Measurements from ENCODE around the gene ATG9B.
A peak's percentile ranks its signal among the peaks of the same experiment; 100 is the strongest.

Gene ATG9B

DNA sequence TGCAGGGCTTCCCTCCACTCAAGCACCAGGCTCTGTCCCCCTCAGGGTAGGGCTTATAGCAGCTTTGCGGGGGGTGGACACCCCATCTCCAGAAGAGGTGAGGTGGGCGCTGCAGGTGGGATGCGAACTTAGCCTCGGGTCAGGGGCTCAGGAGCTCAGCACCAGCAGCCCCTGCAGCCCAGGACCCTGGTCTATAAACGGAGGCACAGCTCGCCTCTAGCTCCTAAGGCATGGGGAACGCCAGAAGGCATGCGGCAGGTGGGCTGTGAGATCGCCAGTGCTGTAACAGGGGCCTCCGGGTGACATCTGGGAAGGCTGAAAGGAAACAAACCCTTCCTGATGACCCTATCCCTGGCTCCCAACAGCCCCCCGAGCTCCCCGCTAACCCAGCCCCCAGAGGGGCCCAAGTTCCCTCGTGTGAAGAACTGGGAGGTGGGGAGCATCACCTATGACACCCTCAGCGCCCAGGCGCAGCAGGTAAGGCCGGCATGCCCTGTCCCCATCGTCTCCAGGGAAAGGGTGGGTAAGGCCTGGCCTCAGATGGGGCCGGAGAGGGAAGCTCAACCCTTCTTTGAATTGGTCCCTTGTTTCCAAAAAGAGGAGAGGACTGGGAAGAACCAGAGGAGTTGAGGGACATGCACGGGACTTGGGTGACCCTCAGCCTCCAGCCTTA lies 29.3 kb downstream of the ATG9B start (continued):
- no peak for TF ChIP-seq ZXDB (tag by site-specific recombination; IDR thresholded peaks at IDR 0.05)
- no peak for TF ChIP-seq ZNF529 (tag by site-specific recombination; IDR thresholded peaks at IDR 0.05; ENCODE audit: insufficient replicate concordance)
- no peak for TF ChIP-seq SCRT1 (tag by site-specific recombination; IDR thresholded peaks at IDR 0.05; ENCODE audit: borderline replicate concordance)
- no peak for TF ChIP-seq SETDB1 (IDR thresholded peaks at IDR 0.05; ENCODE audit: insufficient read length, low read length)
- no peak for TF ChIP-seq ZNF571 (tag by site-specific recombination; IDR thresholded peaks at IDR 0.05)
- TF ChIP-seq, protein P1, sequence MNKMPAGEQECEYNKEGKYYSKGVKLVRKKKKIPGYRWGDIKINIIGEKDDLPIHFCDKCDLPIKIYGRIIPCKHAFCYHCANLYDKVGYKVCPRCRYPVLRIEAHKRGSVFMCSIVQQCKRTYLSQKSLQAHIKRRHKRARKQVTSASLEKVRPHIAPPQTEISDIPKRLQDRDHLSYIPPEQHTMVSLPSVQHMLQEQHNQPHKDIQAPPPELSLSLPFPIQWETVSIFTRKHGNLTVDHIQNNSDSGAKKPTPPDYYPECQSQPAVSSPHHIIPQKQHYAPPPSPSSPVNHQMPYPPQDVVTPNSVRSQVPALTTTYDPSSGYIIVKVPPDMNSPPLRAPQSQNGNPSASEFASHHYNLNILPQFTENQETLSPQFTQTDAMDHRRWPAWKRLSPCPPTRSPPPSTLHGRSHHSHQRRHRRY (tag by site-specific recombination; IDR thresholded peaks at IDR 0.05): no peak

DNA sequence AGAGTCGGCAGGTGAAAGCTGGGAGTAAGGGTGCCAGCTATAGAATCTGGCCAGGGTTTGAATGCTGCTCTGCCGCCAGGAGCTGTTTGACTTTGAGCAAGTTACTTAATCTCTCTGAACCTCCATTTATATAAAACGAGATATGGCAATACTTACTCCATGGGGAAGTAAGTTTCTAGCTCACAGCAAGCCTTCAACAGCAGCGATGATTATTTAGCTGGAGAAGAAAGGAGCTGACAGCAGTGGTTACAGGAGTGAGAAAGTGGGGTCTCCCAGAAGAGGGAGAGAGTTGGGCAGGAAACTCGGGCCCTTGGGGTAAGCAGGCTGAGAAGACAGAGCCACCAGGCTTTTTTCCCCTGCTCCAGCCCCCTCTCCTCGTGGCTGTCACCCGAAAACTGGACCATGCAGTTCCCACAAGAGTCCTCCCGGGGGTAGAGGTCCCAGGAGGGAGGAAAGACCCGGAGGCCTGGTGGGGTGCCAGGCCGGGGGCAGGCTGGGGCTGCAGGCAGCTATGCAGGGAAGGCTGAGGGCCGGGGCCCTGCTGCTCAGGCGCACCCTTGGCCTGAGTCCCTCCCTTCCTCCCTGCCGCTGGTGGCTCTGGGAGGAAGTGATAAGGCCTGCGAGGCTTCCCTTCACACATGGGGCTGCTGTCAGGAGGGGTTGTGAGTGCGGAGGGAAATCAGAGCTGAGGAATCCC lies 30.0 kb downstream of the ATG9B start:
- CTCF ChIA-PET: interaction anchor here (0.7 to 1.4 kb wide), 6 partner anchors 10 to 32 kb away, joined by 3 to 6 read pairs (median 3); no protein-coding TSS in a partner anchor
- POLR2A ChIA-PET: no interaction called here
- Histone ChIP-seq H3K4me3 (ENCODE audit: low read depth, low read length) (no peak overlapping the region), H3K36me3 (ENCODE audit: control insufficient read depth in 2 of 2, insufficient read depth in 1 of 2, low read length in 2 of 2) (no peaks in the 10 kb centered on the region), H3K9me3 (ENCODE audit: control insufficient read depth, insufficient read depth, low read depth, low read length) (no peaks in the 10 kb centered on the region), H3K27ac (ENCODE audit: extremely low read depth, low read depth, low read length) (no peak overlapping the region), H3K4me1 (ENCODE audit: control insufficient read depth, insufficient read depth, low read length) (no peaks in the 10 kb centered on the region)
- TF ChIP-seq GLIS2 (tag by site-specific recombination; IDR thresholded peaks at IDR 0.05) (peak; percentile 36; the same call in 1 of the 2 replicates), ZNF394 (tag by site-specific recombination; IDR thresholded peaks at IDR 0.05; ENCODE audit: borderline replicate concordance) (no peak), ZIC2 (tag by site-specific recombination; IDR thresholded peaks at IDR 0.05) (peak; percentile 94), GLIS1 (tag by site-specific recombination; IDR thresholded peaks at IDR 0.05) (no peak), ZNF664 (tag by site-specific recombination; IDR thresholded peaks at IDR 0.05) (peak; percentile 36; the same call in 1 of the 2 replicates), ZNF335 (tag by site-specific recombination; conservative IDR thresholded peaks at IDR 0.05) (peak; percentile 46), ZBTB20 (tag by site-specific recombination; IDR thresholded peaks at IDR 0.05) (peak; percentile 60; the same call in 1 of the 2 replicates)
- TF ChIP-seq, protein P2, sequence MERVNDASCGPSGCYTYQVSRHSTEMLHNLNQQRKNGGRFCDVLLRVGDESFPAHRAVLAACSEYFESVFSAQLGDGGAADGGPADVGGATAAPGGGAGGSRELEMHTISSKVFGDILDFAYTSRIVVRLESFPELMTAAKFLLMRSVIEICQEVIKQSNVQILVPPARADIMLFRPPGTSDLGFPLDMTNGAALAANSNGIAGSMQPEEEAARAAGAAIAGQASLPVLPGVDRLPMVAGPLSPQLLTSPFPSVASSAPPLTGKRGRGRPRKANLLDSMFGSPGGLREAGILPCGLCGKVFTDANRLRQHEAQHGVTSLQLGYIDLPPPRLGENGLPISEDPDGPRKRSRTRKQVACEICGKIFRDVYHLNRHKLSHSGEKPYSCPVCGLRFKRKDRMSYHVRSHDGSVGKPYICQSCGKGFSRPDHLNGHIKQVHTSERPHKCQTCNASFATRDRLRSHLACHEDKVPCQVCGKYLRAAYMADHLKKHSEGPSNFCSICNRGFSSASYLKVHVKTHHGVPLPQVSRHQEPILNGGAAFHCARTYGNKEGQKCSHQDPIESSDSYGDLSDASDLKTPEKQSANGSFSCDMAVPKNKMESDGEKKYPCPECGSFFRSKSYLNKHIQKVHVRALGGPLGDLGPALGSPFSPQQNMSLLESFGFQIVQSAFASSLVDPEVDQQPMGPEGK (tag by site-specific recombination; IDR thresholded peaks at IDR 0.05): 0 out of 2 replicates have a peak, but pooled peaks have one; percentile 16
- TF ChIP-seq, protein P3, sequence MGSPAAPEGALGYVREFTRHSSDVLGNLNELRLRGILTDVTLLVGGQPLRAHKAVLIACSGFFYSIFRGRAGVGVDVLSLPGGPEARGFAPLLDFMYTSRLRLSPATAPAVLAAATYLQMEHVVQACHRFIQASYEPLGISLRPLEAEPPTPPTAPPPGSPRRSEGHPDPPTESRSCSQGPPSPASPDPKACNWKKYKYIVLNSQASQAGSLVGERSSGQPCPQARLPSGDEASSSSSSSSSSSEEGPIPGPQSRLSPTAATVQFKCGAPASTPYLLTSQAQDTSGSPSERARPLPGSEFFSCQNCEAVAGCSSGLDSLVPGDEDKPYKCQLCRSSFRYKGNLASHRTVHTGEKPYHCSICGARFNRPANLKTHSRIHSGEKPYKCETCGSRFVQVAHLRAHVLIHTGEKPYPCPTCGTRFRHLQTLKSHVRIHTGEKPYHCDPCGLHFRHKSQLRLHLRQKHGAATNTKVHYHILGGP (tag by site-specific recombination; IDR thresholded peaks at IDR 0.05): no peak

DNA sequence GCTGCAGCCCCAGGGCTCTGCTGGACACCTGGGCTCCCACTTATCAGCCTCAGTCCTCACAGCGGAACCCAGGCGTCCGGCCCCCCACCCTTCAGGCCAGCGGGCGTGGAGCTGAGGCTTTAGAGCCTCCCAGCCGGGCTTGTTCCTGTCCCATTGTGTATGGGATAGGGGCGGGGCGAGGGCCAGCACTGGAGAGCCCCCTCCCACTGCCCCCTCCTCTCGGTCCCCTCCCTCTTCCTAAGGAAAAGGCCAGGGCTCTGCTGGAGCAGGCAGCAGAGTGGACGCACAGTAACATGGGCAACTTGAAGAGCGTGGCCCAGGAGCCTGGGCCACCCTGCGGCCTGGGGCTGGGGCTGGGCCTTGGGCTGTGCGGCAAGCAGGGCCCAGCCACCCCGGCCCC lies 30.8 kb downstream of the ATG9B start:
- no peaks in the 10 kb centered on the region for H3K9me3 ChIP-seq (ENCODE audit: control insufficient read depth, insufficient read depth, low read depth, low read length)
- POLR2A ChIA-PET: no interaction called here
- no peaks in the 10 kb centered on the region for H3K4me1 ChIP-seq (ENCODE audit: control insufficient read depth, insufficient read depth, low read length)
- H3K36me3 ChIP-seq (ENCODE audit: control insufficient read depth in 2 of 2, insufficient read depth in 1 of 2, low read length in 2 of 2): no peaks in the 10 kb centered on the region
- no peak overlapping the region for H3K4me3 ChIP-seq (ENCODE audit: low read depth, low read length)
- no peak overlapping the region for H3K27ac ChIP-seq (ENCODE audit: extremely low read depth, low read depth, low read length)
- TF ChIP-seq, protein P4, sequence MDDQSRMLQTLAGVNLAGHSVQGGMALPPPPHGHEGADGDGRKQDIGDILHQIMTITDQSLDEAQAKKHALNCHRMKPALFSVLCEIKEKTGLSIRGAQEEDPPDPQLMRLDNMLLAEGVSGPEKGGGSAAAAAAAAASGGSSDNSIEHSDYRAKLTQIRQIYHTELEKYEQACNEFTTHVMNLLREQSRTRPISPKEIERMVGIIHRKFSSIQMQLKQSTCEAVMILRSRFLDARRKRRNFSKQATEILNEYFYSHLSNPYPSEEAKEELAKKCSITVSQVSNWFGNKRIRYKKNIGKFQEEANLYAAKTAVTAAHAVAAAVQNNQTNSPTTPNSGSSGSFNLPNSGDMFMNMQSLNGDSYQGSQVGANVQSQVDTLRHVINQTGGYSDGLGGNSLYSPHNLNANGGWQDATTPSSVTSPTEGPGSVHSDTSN (CRISPR knock-in tag; IDR thresholded peaks at IDR 0.05): no peak
- no peak for TF ChIP-seq ZNF677 (tag by site-specific recombination; IDR thresholded peaks at IDR 0.05)
- TF ChIP-seq ZNF221 (tag by site-specific recombination; IDR thresholded peaks at IDR 0.05; ENCODE audit: borderline replicate concordance): no peak
- TF ChIP-seq ZNF423 (tag by site-specific recombination; IDR thresholded peaks at IDR 0.05): no peak
- TF ChIP-seq ZNF214 (tag by site-specific recombination; IDR thresholded peaks at IDR 0.05; ENCODE audit: borderline replicate concordance): no peak
- CTCF ChIA-PET: interaction anchor here (1.3 to 1.4 kb wide), 2 partner anchors 9 to 19 kb away, joined by 3 to 5 read pairs; no protein-coding TSS in a partner anchor

Measured in HEK293 (cell line).